ENCODE results near the gene ERC2.

The ERC2 gene

DNA sequence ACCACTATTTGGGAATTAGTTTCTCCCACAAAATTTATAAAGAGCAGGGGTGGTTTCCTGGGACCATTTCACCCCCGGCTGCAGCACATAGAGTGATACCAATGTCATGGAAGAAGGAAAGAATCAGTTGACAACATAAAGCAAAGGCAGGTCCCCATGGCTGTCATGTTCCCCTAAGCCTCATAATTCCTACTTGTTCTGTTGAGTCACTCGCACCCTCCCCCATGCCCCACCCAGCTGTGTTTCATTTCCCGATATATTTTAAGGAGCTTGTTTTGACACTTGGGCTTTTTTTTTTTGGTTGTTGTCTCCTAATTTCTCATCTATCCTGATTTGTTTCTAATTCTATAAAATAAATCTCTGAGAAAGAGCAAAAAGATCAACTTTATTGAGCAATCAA is 24.9 kb downstream of the ERC2 start:
- DNase-seq (ENCODE audit: extremely low spot score, insufficient read length, low read depth) (no peak), FAIRE-seq (no peak)

DNA sequence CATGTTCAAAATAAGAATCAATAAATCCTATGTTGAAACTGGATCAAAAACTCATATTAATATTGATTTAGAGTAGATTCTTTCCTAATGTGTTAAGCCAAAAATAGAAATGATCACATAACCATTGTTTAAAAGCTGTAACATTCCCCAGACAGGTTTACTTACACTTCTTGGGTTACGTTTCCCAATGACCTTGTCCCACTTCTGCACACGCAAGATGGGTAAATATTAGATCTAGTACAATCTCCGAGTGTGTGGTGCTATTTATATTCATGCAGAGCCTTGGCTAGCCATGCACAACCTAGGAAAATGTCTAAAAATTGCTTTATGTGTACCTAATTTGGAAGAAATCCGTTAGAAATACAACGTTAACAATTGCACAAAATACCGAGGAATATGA is 39.6 kb downstream of the ERC2 start:
- DNase-seq (ENCODE audit: extremely low spot score, insufficient read length, low read depth) (no peak), FAIRE-seq (no peak)

GRCh38 chr3:56424885-56425284 is 43.4 kb downstream of the ERC2 start:
- no peak for FAIRE-seq

GRCh38 chr3:56424336-56424735 is 43.9 kb downstream of the ERC2 start:
- FAIRE-seq (no peak), DNase-seq (ENCODE audit: extremely low spot score, insufficient read length, low read depth) (no peak)

More at GRCh38 chr3:56424885-56425284, 43.4 kb downstream of the ERC2 start:
- no peak for DNase-seq (ENCODE audit: extremely low spot score, insufficient read length, low read depth)

DNA sequence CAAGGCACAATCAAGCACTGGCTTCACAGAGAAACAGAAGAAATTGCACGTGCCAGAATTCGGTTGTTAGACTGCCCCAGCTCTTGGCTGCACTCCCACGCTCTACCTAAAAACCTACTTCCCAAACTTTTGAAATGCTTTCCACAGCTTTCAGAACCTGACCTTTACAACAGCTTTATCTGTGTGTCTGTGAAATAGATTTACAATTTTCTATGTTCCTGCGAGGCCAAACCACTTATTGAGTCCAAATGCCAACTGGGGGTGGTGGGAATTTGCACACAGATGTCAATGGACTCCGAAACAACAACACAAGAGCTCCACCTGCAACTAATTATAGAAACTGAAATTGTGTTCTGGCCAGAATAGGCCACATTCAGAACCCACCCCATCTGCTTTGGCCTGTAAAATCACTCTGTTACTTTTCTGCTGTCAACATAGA is 44.6 kb downstream of the ERC2 start:
- no peak for DNase-seq (ENCODE audit: extremely low spot score, insufficient read length, low read depth)
- no peak for FAIRE-seq

- DNase-seq (ENCODE audit: extremely low spot score, insufficient read length, low read depth) (no peak), FAIRE-seq (no peak)
Observed at GRCh38 chr3:56422316-56422715, 46.0 kb downstream of the ERC2 start.

DNA sequence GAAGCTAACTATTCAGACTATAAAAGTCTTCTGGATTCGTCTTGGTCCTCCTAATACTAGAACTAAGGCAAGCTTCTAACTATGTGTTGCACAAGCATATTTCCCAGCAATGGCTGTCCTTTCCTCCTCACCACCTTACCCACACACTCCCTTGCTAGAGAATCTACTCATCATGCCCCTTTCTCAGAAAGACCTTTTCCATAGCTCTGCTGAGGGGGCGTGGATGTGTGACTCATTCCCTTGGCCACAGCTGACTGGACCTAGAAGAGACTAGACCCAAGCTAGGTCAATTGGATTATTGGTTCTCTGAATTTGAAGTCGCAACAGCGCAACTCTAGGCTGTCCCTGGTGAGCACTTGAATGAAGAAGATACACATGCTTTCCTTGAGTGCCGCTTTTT is 47.1 kb downstream of the ERC2 start:
- DNase-seq (ENCODE audit: extremely low spot score, insufficient read length, low read depth) (no peak), FAIRE-seq (no peak)

GRCh38 chr3:56415652-56416051 is 52.6 kb downstream of the ERC2 start:
- FAIRE-seq (no peak), DNase-seq (ENCODE audit: extremely low spot score, insufficient read length, low read depth) (no peak)

DNA sequence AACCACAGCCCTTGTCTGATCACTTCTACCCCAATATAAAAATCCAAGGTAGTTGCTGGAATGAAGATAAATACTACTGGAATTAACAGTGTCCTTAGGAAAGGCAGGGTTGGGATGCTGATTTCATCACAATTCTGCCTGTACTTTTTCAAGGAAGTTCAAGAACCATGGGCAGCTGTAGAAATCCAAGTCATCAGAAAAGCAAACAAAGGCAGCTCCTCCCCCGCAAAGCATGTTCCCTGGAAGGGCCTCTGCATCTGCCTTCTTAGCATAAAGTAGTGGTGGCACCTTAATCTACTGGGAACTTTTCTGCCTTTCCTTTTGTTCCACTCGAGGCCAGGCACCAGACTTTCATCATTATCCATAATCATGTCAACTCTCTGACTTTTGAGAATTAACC is 54.4 kb downstream of the ERC2 start:
- FAIRE-seq (no peak), DNase-seq (ENCODE audit: extremely low spot score, insufficient read length, low read depth) (no peak)

GRCh38 chr3:56411166-56411565 is 57.1 kb downstream of the ERC2 start:
- no peak for DNase-seq (ENCODE audit: extremely low spot score, insufficient read length, low read depth)

GRCh38 chr3:56410576-56410975 is 57.7 kb downstream of the ERC2 start:
- FAIRE-seq, result no peak
- DNase-seq (ENCODE audit: extremely low spot score, insufficient read length, low read depth), result no peak

More at GRCh38 chr3:56411166-56411565, 57.1 kb downstream of the ERC2 start:
- FAIRE-seq, result no peak

DNA sequence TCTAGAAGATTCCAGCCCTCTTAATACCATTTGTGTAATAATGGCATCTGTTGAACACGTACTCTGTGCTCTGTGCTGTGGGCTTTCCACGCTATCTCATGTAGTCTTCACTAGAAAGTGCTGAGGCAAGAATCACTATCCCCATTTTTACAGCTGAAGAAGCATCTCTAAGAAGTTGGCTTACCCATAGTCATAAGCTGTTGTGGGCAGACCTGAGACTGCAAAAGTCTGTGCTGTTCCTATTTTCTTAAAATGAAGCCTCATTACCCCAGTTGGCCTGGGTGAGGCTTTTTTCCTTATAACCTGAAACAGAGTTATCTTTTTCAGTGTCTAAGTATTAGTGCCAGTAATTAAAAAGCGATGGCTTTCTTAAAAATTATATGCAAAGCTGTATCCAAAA is 58.5 kb downstream of the ERC2 start:
- DNase-seq (ENCODE audit: extremely low spot score, insufficient read length, low read depth), result no peak
- FAIRE-seq, result no peak

GRCh38 chr3:56408761-56409196 is 59.5 kb downstream of the ERC2 start:
- FAIRE-seq (no peak), DNase-seq (ENCODE audit: extremely low spot score, insufficient read length, low read depth) (no peak)

DNA sequence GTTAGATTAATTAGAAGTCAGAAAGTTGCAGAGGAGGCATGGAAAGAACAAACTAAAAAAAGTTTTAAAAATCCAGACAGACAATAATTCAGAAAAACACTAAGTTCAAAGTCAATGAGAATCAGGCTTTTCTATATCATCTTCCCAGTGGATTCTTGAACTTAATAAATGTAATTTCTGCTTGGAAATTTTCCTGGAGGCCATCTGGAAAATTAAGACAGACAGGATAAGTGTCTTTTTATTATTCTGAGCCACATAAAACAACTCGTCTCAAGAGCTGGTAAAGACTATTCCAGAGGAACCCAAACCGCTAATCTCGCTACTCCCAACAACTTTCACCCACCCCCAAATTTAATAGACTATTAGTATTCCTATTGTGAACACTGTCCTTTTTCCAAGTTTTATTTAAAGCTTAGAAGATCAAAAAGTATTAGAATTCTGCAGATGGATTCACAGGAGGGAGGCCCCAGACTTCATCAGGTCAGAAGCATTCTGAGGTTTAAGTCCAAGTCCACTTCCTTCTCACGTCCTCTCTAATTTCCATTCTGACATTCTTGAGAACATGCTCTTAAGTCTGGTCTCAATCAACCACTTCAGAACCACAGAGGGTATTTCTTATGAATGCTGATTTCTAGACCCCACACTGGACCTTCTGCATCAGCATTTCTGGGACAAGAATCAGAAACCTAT is 61.3 kb downstream of the ERC2 start:
- no peak for DNase-seq (ENCODE audit: extremely low spot score, insufficient read length, low read depth)

GRCh38 chr3:56404884-56405283 is 63.4 kb downstream of the ERC2 start:
- no peak for DNase-seq (ENCODE audit: extremely low spot score, insufficient read length, low read depth)
- FAIRE-seq, result no peak

More for the DNA sequence above, 61.3 kb downstream of the ERC2 start:
- no peak for FAIRE-seq

GRCh38 chr3:56398659-56399058 is 69.6 kb downstream of the ERC2 start:
- DNase-seq (ENCODE audit: extremely low spot score, insufficient read length, low read depth), result no peak
- FAIRE-seq, result no peak

- no peak for FAIRE-seq
- DNase-seq (ENCODE audit: extremely low spot score, insufficient read length, low read depth), result no peak
Observed at GRCh38 chr3:56397798-56398197, 70.5 kb downstream of the ERC2 start.

DNA sequence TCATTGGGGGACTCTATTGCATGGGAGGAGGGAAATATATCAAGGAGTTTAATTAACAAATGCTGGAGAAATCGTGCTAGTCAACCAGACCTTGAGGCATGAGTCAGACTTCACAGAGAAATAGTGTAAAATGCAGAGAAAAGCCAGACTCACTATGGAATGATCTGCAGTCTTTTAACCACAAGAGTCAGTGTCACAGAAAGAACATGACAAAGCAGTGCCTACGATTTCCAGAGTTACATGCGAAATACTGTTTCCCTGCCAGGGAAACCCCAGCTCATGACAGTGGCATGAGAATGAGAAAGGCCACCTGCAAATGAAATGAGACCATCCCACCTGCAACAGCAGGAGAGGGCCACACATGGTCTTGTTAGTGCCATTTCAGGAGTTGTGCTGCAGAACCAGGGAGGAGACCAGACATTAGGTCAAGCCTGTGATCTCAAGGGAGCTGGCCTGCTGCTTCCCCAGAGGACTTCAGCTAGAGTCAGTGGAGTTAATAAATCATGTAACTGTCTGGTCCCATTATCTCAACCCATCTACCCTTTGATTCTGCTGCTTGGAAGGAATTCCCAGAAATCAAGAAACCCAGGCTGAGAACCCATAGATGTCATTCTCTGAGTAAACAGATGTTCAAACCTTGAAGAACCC is 79.0 kb downstream of the ERC2 start:
- DNase-seq (ENCODE audit: extremely low spot score, insufficient read length, low read depth), result no peak
- FAIRE-seq, result no peak

DNA sequence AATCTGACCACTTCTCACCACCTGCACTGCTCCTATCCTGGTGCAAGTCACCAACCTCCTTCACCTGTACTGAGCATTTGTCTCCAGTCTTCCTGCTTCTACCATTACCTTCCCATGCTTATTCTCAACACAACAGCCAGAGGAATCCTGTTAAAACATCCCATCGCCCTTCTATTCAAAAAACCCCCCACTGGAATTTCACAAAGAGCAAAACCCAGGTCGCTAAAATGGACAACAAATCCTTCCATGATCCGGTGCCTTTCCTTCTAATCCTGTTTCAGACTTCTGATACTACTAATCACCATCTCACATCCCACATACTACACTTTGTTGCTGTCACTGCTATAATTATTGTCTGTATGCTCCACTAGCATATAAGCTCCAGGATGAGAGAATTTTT is 85.2 kb downstream of the ERC2 start:
- FAIRE-seq (no peak), DNase-seq (ENCODE audit: extremely low spot score, insufficient read length, low read depth) (no peak)

- FAIRE-seq (no peak), DNase-seq (ENCODE audit: extremely low spot score, insufficient read length, low read depth) (no peak)
Observed at GRCh38 chr3:56379723-56380287, 88.5 kb downstream of the ERC2 start.

DNA sequence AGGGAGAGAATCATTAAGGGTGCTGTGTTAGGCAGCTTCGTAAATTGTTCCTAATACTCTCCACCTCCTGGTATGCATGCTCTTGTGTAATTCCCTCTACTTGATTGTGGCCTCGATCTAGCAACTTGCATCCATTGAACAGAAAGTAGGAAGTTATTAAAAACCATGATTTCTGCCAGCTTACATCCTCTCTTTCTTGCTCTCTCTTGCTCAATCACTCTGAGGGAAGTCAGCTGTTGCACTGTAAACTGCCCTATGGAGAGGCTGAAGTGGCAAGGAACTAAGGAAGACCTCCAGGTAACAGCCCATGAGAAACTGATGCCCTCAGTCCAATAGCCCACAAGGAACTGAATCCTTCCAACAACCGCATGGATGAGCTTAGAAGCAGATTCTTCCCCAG is 92.6 kb downstream of the ERC2 start:
- FAIRE-seq (no peak), DNase-seq (ENCODE audit: extremely low spot score, insufficient read length, low read depth) (no peak)
